ENCODE results near the gene CDK17.

DNA sequence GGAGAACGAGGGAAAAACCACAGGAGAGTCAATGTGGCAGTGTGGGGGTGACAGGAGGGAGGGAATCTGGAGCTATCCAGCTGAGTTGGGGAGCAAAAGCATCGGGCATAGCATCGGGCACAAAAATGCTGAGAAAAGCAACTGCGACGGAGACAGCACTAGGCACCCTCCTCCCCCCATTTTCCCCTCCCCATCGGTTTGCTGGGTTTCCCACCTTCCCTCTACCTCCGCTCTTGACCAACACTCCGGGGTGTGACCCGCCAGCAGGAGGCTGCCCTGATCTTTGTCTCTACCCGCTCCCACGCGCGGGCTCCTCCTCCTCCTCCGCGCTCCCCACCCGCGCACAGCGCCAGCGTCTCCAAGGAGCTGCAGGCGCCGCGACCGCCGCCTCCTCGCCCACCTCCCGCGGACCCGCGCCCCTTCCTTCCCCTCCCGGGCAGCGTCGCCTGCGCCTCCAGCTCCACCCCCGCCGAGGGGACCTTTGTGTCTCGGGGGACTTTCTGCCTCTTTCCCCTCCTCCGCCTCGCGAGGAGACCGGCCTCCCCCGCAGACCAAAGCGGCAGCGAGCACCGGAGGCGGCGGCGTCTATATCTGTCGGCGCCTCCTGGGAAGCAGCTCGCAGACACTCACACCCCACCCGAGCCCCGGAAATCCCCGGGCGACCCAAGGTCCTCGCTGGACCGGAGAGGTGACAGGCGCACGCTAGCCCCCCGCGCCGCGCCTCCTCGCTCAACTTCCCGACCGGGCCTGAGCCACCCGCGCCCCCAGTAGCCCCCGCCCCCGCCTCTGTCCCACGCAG is 920 bp downstream of the CDK17 start:
- TF ChIP-seq ZNF274 (IDR thresholded peaks at IDR 0.05; ENCODE audit: low read depth, low read length) = no peak
- TF ChIP-seq SUZ12 (IDR thresholded peaks at IDR 0.05; ENCODE audit: extremely low read depth, insufficient read depth, insufficient read length) = no peak
- no peak for TF ChIP-seq YY1 (IDR thresholded peaks at IDR 0.05; ENCODE audit: insufficient read depth, insufficient read length)

All from NT2/D1 (cell line).